WI38 (cell line): ENCODE measurements around the gene ZNF195.
"Not testable (repeated sequence)": the region's sequence is repeated elsewhere in the genome, so short reads cannot be mapped to it uniquely, and the experiment has no call there.

Experiments used
- H3K4me3 ChIP-seq: 2 replicates; pipeline ENCODE4 v1.5.1; 2011; ENCODE audit warnings: low read depth, mild to moderate bottlenecking, control low read depth, low read length
- CTCF ChIP-seq: IDR thresholded peaks from 2 replicates; pipeline ENCODE4 v1.5.1; 2012; ENCODE audit warnings: low read depth, mild to moderate bottlenecking, control low read depth, low read length

The ZNF195 gene

GRCh38 chr11:3412837-3413236 lies 33.9 kb upstream of the ZNF195 start:
- TF ChIP-seq CTCF = no peak

GRCh38 chr11:3408722-3409121 lies 29.8 kb upstream of the ZNF195 start:
- TF ChIP-seq CTCF = peak; percentile 67
- not testable (repeated sequence) for H3K4me3 ChIP-seq

More at GRCh38 chr11:3412837-3413236, 33.9 kb upstream of the ZNF195 start:
- no peak overlapping the region for H3K4me3 ChIP-seq

GRCh38 chr11:3408058-3408605 lies 29.2 kb upstream of the ZNF195 start:
- H3K4me3 ChIP-seq = not testable (repeated sequence)

- H3K4me3 ChIP-seq = not testable (repeated sequence)
Observed at GRCh38 chr11:3406937-3407336, 28.0 kb upstream of the ZNF195 start.

GRCh38 chr11:3406223-3406875 lies 27.4 kb upstream of the ZNF195 start:
- H3K4me3 ChIP-seq = not testable (repeated sequence)

GRCh38 chr11:3404076-3404925 lies 25.4 kb upstream of the ZNF195 start:
- not testable (repeated sequence) for H3K4me3 ChIP-seq

- not testable (repeated sequence) for H3K4me3 ChIP-seq
Observed at GRCh38 chr11:3402861-3403250, 23.9 kb upstream of the ZNF195 start.

- H3K4me3 ChIP-seq = not testable (repeated sequence)
Observed at GRCh38 chr11:3402181-3402860, 23.4 kb upstream of the ZNF195 start.

GRCh38 chr11:3401052-3401451 lies 22.1 kb upstream of the ZNF195 start:
- H3K4me3 ChIP-seq = not testable (repeated sequence)

- H3K4me3 ChIP-seq = not testable (repeated sequence)
Observed at GRCh38 chr11:3398509-3398908, 19.6 kb upstream of the ZNF195 start.

- H3K4me3 ChIP-seq = not testable (repeated sequence)
Observed at GRCh38 chr11:3398106-3398505, 19.2 kb upstream of the ZNF195 start.

- H3K4me3 ChIP-seq = not testable (repeated sequence)
Observed at GRCh38 chr11:3397210-3397609, 18.3 kb upstream of the ZNF195 start.

GRCh38 chr11:3395468-3395867 lies 16.5 kb upstream of the ZNF195 start:
- not testable (repeated sequence) for H3K4me3 ChIP-seq

GRCh38 chr11:3394956-3395355 lies 16.0 kb upstream of the ZNF195 start:
- H3K4me3 ChIP-seq = not testable (repeated sequence)

GRCh38 chr11:3393450-3393849 lies 14.5 kb upstream of the ZNF195 start:
- not testable (repeated sequence) for H3K4me3 ChIP-seq
